HUES6 (cell line): Measurements from ENCODE around the gene SH2D3A.

ENCODE experiments used
- H3K27ac ChIP-seq: 2 replicates; pipeline ENCODE4 v1.7.0; 2013; ENCODE audit warnings: low read depth, mild to moderate bottlenecking, low read length, inconsistent platforms
- H3K27me3 ChIP-seq: 2 replicates; pipeline ENCODE4 v1.6.1; 2013; ENCODE audit warnings: low read length; ENCODE audit not compliant: control insufficient read depth, insufficient read depth
- H3K36me3 ChIP-seq: 2 replicates; pipeline ENCODE4 v1.6.1; 2013; ENCODE audit warnings: low read length; ENCODE audit not compliant: control insufficient read depth, insufficient read depth
- H3K4me1 ChIP-seq: 2 replicates; pipeline ENCODE4 v1.6.1; 2013; ENCODE audit warnings: low read length; ENCODE audit not compliant: control insufficient read depth, insufficient read depth
- H3K4me3 ChIP-seq: 2 replicates; pipeline ENCODE4 v1.5.1; 2013; ENCODE audit warnings: low read depth, low read length
- H3K9ac ChIP-seq: one replicate; pipeline ENCODE4 v1.6.1; 2013; ENCODE audit warnings: mild to moderate bottlenecking, low read length
- H3K9me3 ChIP-seq: 2 replicates; pipeline ENCODE4 v1.6.1; 2013; ENCODE audit warnings: low read depth, low read length; ENCODE audit not compliant: control insufficient read depth, insufficient read depth

The SH2D3A gene

GRCh38 chr19:6729573-6730152 is 37.6 kb downstream of the SH2D3A start:
- Histone ChIP-seq H3K4me3 (peak overlapping the region; percentile 23; the same call in 1 of the 2 replicates), H3K27me3 (no peaks in the 10 kb centered on the region), H3K9me3 (no peaks in the 10 kb centered on the region), H3K4me1 (peaks cover 9% of the 10 kb centered on the region), H3K27ac (no peak overlapping the region), H3K36me3 (peaks cover 19% of the 10 kb centered on the region), H3K9ac (peak overlapping the region; percentile 20)

GRCh38 chr19:6728346-6728745 is 38.9 kb downstream of the SH2D3A start:
- H3K4me3 ChIP-seq: no peak overlapping the region
- no peak overlapping the region for H3K9ac ChIP-seq
- H3K36me3 ChIP-seq: peaks cover 19% of the 10 kb centered on the region
- peaks cover 5% of the 10 kb centered on the region for H3K4me1 ChIP-seq
- no peak overlapping the region for H3K27ac ChIP-seq
- no peaks in the 10 kb centered on the region for H3K27me3 ChIP-seq
- H3K9me3 ChIP-seq: no peaks in the 10 kb centered on the region

- Histone ChIP-seq H3K27ac (no peak overlapping the region), H3K4me1 (peaks cover 12% of the 10 kb centered on the region), H3K9ac (no peak overlapping the region), H3K27me3 (no peaks in the 10 kb centered on the region), H3K36me3 (no peaks in the 10 kb centered on the region), H3K9me3 (no peaks in the 10 kb centered on the region), H3K4me3 (no peak overlapping the region)
These were observed 41.6 kb downstream of the SH2D3A start for GRCh38 chr19:6725513-6726231.

GRCh38 chr19:6724631-6725492 is 42.4 kb downstream of the SH2D3A start:
- Histone ChIP-seq H3K36me3 (no peaks in the 10 kb centered on the region), H3K4me1 (peaks cover 10% of the 10 kb centered on the region; the same call in 1 of the 2 replicates), H3K27ac (no peak overlapping the region), H3K9me3 (no peaks in the 10 kb centered on the region), H3K9ac (no peak overlapping the region), H3K27me3 (no peaks in the 10 kb centered on the region), H3K4me3 (no peak overlapping the region)

- peaks cover 13% of the 10 kb centered on the region; the same call in 1 of the 2 replicates for H3K4me1 ChIP-seq
- no peak overlapping the region for H3K27ac ChIP-seq
- no peak overlapping the region for H3K9ac ChIP-seq
- H3K9me3 ChIP-seq: no peaks in the 10 kb centered on the region
- H3K36me3 ChIP-seq: no peaks in the 10 kb centered on the region
- H3K4me3 ChIP-seq: no peak overlapping the region
- H3K27me3 ChIP-seq: no peaks in the 10 kb centered on the region
These were observed 43.5 kb downstream of the SH2D3A start for GRCh38 chr19:6723738-6724137.

GRCh38 chr19:6723108-6723618 is 44.1 kb downstream of the SH2D3A start:
- Histone ChIP-seq H3K9ac (no peak overlapping the region), H3K9me3 (no peaks in the 10 kb centered on the region), H3K27me3 (no peaks in the 10 kb centered on the region), H3K4me3 (no peak overlapping the region), H3K4me1 (peaks cover 13% of the 10 kb centered on the region; the same call in 1 of the 2 replicates), H3K27ac (no peak overlapping the region), H3K36me3 (no peaks in the 10 kb centered on the region)

GRCh38 chr19:6721773-6722172 is 45.5 kb downstream of the SH2D3A start:
- H3K36me3 ChIP-seq: no peaks in the 10 kb centered on the region
- H3K4me3 ChIP-seq: no peak overlapping the region
- H3K27me3 ChIP-seq: no peaks in the 10 kb centered on the region
- peaks cover 13% of the 10 kb centered on the region; the same call in 1 of the 2 replicates for H3K4me1 ChIP-seq
- H3K9me3 ChIP-seq: no peaks in the 10 kb centered on the region
- no peak overlapping the region for H3K27ac ChIP-seq
- no peak overlapping the region for H3K9ac ChIP-seq

GRCh38 chr19:6721138-6721474 is 46.1 kb downstream of the SH2D3A start:
- H3K27ac ChIP-seq: no peak overlapping the region
- H3K4me1 ChIP-seq: peaks cover 13% of the 10 kb centered on the region; the same call in 1 of the 2 replicates

GRCh38 chr19:6720369-6721137 is 46.7 kb downstream of the SH2D3A start, which contains the start of gene C3:
Gene C3 (minus strand): TSS chr19:6720650. CDS start chr19:6720589, 61 bp downstream.
- no peak within 1 kb of the TSS for H3K27ac ChIP-seq
- no peak within 1 kb of the TSS for H3K9ac ChIP-seq
- no peak within 1 kb of the TSS for H3K4me3 ChIP-seq

More at GRCh38 chr19:6721138-6721474, 46.1 kb downstream of the SH2D3A start:
- Histone ChIP-seq H3K36me3 (no peaks in the 10 kb centered on the region), H3K27me3 (no peaks in the 10 kb centered on the region), H3K9ac (no peak overlapping the region), H3K4me3 (no peak overlapping the region), H3K9me3 (no peaks in the 10 kb centered on the region)

GRCh38 chr19:6719992-6720368 is 47.3 kb downstream of the SH2D3A start:
- Histone ChIP-seq H3K27me3 (no peaks in the 10 kb centered on the region), H3K9me3 (no peaks in the 10 kb centered on the region), H3K4me1 (peaks cover 13% of the 10 kb centered on the region; the same call in 1 of the 2 replicates), H3K4me3 (no peak overlapping the region), H3K9ac (no peak overlapping the region), H3K36me3 (no peaks in the 10 kb centered on the region), H3K27ac (no peak overlapping the region)

More at GRCh38 chr19:6720369-6721137, 46.7 kb downstream of the SH2D3A start, which contains the start of gene C3:
- Histone ChIP-seq H3K4me1 (peaks cover 13% of the 10 kb centered on the region; the same call in 1 of the 2 replicates), H3K9me3 (no peaks in the 10 kb centered on the region), H3K27me3 (no peaks in the 10 kb centered on the region), H3K36me3 (no peaks in the 10 kb centered on the region)
